Erythroblast (primary cell): ENCODE results near the gene ARHGAP26.

Experiments used
- GATA1 ChIP-seq: IDR thresholded peaks from 2 replicates; pipeline ENCODE4 v1.6.1; 2011; ENCODE audit warnings: low read depth, mild to moderate bottlenecking, control low read depth, low read length, moderate library complexity
- POLR2A ChIP-seq: IDR thresholded peaks from 2 replicates; pipeline ENCODE4 v1.6.1; 2011; ENCODE audit warnings: mild to moderate bottlenecking, low read length

DNA sequence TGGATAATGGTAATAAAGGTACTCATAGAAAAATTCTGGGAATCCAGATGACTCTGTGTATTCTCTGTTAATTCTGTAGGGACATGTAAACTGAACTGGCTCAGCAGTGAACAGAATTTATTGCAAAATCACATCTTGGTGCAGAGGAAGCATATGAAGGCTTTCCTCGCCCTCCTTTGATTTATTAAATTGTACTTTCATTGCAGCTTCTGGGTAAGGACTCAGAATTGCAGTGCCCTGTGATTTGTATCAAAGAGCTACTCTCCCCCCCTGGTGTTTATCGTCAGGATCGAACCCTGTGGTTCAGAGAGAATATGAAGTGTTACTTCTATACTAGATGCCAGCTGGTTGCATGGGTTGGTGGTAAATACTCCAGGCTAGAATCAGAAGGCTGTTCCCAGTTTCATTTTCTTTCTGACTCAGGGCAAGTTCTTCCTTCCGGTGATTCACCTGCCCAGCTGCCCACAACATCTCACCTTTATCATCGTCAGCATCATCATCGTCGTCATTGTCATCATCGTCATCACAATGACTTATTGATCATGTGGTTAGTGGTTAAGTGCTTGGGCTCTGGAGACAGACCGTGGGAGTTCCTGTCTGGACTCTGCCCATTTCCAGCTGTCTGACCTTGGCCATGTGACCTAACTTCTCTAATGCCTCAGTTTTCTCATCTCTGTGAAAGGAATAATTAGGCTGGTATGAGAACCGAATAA lies 238.8 kb downstream of the ARHGAP26 start:
- TF ChIP-seq POLR2A = no peak
- TF ChIP-seq GATA1 = no peak
